Suprapubic skin (tissue), 3 donors: ENCODE measurements around the gene OR5AK2.

ENCODE experiments used
- POLR2A ChIP-seq, 2 donors: fragments of 450-650 bp; IDR thresholded peaks; one replicate each; pipeline ENCODE4 v1.6.1; 2017; ENCODE audit warnings: antibody characterized with exemption in 2 of 2, mild to moderate bottlenecking in 2 of 2, moderate library complexity in 2 of 2
- TF ChIP-seq, protein P1 (sequence below), 2 donors: fragments of 200-600 bp in 1 of 2; fragments of 450-650 bp in 1 of 2; sonication (generic) in 1 of 2; IDR thresholded peaks; one replicate each; pipeline ENCODE4 v1.5.1; 2016 to 2019; ENCODE audit warnings: antibody characterized with exemption in 2 of 2, mild to moderate bottlenecking in 1 of 2, moderate library complexity in 1 of 2

DNA sequence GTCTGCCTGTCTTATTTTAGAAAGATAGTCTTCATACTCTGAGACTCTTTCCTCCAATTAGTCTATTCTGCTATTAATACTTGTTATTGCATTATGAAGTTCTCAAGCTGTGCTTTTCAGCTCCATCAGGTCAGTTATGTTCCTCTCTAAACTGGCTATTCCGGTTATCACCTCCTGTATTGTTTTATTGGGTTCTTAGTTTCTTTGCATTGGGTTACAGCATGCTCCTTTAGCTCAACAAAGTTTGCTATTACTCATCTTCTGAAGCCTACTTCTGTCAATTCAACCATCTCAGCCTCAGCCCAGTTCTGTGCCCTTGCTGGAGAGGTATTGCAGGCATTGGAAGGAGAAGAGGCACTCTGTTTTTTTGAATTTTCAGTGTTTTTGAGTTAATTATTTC lies 21.0 kb upstream of the OR5AK2 start:
- TF ChIP-seq, protein P1, sequence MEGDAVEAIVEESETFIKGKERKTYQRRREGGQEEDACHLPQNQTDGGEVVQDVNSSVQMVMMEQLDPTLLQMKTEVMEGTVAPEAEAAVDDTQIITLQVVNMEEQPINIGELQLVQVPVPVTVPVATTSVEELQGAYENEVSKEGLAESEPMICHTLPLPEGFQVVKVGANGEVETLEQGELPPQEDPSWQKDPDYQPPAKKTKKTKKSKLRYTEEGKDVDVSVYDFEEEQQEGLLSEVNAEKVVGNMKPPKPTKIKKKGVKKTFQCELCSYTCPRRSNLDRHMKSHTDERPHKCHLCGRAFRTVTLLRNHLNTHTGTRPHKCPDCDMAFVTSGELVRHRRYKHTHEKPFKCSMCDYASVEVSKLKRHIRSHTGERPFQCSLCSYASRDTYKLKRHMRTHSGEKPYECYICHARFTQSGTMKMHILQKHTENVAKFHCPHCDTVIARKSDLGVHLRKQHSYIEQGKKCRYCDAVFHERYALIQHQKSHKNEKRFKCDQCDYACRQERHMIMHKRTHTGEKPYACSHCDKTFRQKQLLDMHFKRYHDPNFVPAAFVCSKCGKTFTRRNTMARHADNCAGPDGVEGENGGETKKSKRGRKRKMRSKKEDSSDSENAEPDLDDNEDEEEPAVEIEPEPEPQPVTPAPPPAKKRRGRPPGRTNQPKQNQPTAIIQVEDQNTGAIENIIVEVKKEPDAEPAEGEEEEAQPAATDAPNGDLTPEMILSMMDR (IDR thresholded peaks at IDR 0.05): no peak
- no peak for TF ChIP-seq POLR2A (IDR thresholded peaks at IDR 0.05)
